G401 (cell line): ENCODE results near the gene ANKMY1. TPM values are rescaled to one million over a fixed set of nuclear protein-coding genes. Genes with fewer than 3 reads are reported as not detected.
"Not testable (repeated sequence)": the region's sequence is repeated elsewhere in the genome, so short reads cannot be mapped to it uniquely, and the experiment has no call there.

Experiments
- DNase-seq: peaks from one replicate; pipeline ENCODE4 v3.0.0-alpha.2; 2015; ENCODE audit warnings: low spot score
- in situ Hi-C: cut with HindIII; loops from 2 replicates; pipeline ENCODE4 v1.10.0; 2016; ENCODE audit warnings: low sequenced_read_pairs, mixed read lengths
- total RNA-seq: library from RNA; depleted of rRNA; stranded (reverse); fragments of >200 nt; shearing (Covaris generic); gene quantifications from 2 replicates; pipeline ENCODE4 v1.2.3, GENCODE V29; 2014

The ANKMY1 gene
- total RNA-seq, 1 experiment from 2014 or later, result 14.7 TPM

GRCh38 chr2:240528406-240529040 lies 29.3 kb downstream of the ANKMY1 start:
- DNase-seq, result no peak
- in situ Hi-C loops, result no loop called here

DNA sequence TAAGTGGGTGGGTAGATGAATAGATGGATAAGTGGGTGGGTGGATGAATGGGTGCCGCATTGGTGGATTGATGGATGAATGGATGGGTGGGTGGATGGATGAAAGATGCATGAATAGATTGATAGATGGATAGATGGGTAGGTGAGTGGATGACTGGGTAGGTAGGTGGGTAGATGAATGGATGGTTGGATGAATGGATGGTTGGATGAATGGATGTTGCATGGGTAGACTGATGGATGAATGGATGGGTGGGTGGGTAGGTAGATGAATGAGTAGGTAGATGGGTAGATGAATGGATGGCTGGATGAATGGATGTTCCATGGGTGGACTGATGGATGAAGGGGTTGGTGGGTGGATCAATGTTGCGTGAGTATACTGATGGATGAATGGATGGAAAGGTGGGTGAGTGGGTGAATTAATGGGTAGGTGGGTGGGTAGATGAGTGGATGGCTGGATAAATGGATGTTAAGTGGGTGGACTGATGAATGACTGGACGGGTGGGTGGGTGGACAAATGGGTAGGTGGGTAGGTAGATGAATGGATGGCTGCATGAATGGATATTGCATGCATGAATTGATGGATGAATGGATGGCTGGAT lies 30.5 kb downstream of the ANKMY1 start:
- DNase-seq, result no peak
- in situ Hi-C loops, result no loop called here

DNA sequence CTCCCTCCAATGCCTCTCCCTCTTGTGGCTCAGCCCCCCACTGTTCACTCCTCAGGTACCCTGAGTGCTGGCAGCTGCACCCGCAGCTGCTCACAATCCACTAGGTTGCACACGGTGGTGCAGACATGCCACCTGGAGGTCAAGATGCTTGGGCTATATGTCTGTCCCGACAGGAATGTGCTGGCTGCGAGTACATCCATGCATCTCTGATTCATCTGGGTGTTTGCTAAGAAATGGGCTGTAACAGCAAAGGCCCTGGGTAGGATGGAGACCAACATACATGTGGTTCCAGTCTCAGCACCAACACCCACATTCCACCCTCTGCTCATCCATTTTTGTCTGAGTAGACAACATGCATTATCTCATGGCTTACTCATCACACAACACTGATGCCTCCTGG lies 31.3 kb downstream of the ANKMY1 start:
- no peak for DNase-seq
- in situ Hi-C loops, result no loop called here

- no peak for DNase-seq
- in situ Hi-C loops, result no loop called here
Measured at GRCh38 chr2:240525802-240526201, 32.0 kb downstream of the ANKMY1 start.

- no peak for DNase-seq
- in situ Hi-C loops, result no loop called here
Measured at GRCh38 chr2:240524963-240525718, 32.6 kb downstream of the ANKMY1 start.

DNA sequence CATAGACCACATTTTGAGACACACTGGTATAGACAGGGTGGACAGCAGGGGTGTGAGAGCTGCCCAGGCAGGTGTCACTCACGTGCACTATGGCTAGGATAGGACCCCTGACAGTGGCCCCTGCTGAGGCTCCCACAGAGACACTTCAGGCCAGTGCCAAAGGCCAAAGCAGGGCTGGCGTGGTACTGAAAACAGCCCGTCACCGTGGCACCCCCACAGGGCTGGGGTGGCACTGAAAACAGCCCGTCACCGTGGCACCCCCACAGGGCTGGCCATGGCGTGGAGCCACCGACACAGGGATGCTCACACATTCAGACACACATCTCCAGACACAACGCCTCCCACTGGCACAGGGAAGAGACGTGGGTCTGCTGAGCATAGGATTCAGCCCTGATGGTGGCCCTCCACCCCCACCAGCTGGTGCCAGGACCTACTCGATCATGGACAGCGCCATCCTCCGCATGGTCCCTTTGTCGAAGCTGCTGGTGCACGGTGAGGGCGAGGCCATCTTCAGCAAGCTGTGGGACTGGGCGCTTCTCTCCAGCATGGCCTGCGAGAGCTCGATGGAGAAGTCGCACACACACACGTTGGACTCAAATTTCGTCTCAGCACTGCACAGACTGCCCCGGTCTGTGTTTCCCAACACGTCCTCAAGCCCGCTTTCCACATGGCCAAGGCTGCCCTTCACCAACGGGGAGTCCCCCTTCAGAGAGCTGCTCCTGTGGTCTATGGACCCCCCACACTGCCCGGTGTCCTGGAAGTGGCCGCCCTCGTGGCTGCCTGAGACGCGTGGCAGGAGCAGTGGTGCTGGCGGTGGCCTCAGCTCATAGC lies 34.1 kb downstream of the ANKMY1 start:
- DNase-seq, result no peak
- in situ Hi-C loops, result no loop called here

DNA sequence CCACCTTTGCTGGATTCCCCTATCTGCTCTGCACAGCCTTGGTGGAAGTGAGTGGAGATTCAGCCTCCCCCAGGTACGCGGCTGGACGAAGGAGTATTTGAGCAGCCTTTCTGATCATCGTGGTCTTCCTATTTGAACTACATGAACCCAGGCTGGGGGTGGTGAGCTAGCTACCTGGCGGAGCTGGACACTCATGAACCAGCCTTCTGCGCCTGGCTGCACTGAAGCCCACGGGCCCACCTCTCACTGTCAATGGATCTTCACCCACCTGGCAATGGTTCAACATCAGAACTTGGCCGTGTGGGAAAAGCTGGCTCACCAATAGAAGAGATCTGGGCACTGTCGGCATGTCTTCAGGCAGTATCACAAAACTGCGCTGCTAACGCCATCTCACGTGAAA lies 35.4 kb downstream of the ANKMY1 start:
- in situ Hi-C loops, result no loop called here
- DNase-seq, result no peak

- DNase-seq, in situ Hi-C loops: not testable (repeated sequence)
Measured at GRCh38 chr2:240521885-240522284, 35.9 kb downstream of the ANKMY1 start.

DNA sequence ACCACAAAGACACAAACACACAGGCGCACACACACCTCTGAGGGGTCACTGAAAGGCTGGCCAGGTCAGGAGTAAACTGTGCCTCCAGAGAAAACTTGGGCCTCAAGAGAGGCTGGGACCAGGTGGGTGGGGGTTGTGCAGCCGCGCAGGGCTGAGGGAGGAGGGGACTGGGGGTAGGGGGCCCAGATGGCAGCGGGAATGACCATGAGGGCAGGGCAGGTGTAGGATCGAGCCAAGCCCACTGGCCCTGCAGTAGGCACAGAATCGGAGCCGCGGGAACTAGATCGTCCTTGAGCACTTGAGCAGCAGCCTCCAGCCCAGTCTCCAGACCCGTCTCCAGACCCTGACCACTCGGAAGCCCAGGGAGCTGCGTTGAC lies 36.8 kb downstream of the ANKMY1 start:
- in situ Hi-C loops, result no loop called here
- DNase-seq, result no peak

GRCh38 chr2:240520130-240520973 lies 37.4 kb downstream of the ANKMY1 start:
- DNase-seq, result no peak

GRCh38 chr2:240519396-240520129 lies 38.2 kb downstream of the ANKMY1 start:
- no peak for DNase-seq
- in situ Hi-C loops, result loop anchor here (5.0 kb wide), 1 partner anchor 33 kb away; no protein-coding TSS in a partner anchor

More at GRCh38 chr2:240520130-240520973, 37.4 kb downstream of the ANKMY1 start:
- in situ Hi-C loops, result no loop called here

DNA sequence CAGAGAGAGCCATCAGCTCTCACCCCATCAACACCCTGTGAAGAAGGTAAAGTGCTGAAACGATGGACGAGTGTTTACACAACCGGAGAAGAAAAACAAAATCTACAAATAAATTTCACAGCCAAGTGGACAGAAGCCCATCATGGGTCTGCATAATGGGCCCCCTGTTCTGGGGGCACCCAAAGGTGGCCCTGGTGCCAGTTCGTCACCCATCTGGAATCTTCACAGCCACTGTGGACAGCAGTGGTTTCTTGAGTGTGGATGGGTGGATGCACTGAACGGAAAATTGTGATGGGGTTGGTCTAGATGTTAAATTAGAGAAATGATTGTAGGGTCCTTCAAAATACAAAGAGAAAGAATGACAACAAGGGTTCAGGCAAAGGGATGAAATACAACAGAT lies 38.8 kb downstream of the ANKMY1 start:
- in situ Hi-C loops, result loop anchor here (5.0 kb wide), 1 partner anchor 33 kb away; no protein-coding TSS in a partner anchor
- no peak for DNase-seq

- in situ Hi-C loops, result loop anchor here (5.0 kb wide), 1 partner anchor 35 kb away; no protein-coding TSS in a partner anchor
- DNase-seq, result no peak
Measured at GRCh38 chr2:240517342-240517741, 40.4 kb downstream of the ANKMY1 start.

GRCh38 chr2:240514631-240515030 lies 43.2 kb downstream of the ANKMY1 start:
- in situ Hi-C loops, result loop anchor here (5.0 kb wide), 1 partner anchor 38 kb away; no protein-coding TSS in a partner anchor
- DNase-seq, result peak; percentile 2

- DNase-seq, result peak; percentile 20
- in situ Hi-C loops, result no loop called here
Measured at GRCh38 chr2:240513549-240514287, 44.1 kb downstream of the ANKMY1 start.

- in situ Hi-C loops, result no loop called here
- no peak for DNase-seq
Measured at GRCh38 chr2:240512666-240513535, 44.9 kb downstream of the ANKMY1 start.
